Measurements from ENCODE around the gene CACNG3.

DNA sequence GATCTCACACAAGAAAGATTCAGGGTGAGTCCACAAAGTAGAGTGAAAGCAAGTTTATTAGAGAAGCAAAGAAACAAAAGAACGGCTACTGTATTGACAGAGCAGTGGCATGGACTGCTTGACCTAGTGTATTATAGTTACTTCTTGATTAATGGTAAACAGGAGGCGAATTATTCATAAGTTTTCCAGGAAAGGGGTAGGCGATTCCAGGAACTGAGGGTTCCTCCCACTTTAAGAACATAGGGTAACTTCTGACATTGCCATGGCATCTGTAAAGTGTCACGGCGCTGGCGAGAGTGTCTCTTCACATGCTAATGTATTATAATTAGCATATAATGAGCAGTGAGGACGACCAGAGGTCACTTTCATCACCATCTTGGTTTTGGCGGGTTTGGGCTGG is 93.2 kb downstream of the CACNG3 start:
- TF ChIP-seq ZNF274 (IDR thresholded peaks at IDR 0.05; ENCODE audit: low read depth, low read length) (no peak), YY1 (IDR thresholded peaks at IDR 0.05; ENCODE audit: insufficient read depth, insufficient read length) (no peak), SUZ12 (IDR thresholded peaks at IDR 0.05; ENCODE audit: extremely low read depth, insufficient read depth, insufficient read length) (no peak)
